Left cardiac atrium (tissue), 4 donors: Measurements from ENCODE around the gene OR10J1. TPM values are rescaled to one million over a fixed set of nuclear protein-coding genes. Genes with fewer than 3 reads are reported as not detected.

Source experiments
- ATAC-seq, 2 donors: fragments of 200-7000 bp; cut with Tn5 transposase; one replicate each; pipeline ENCODE4 v1.9.1; 2020; ENCODE audit warnings: mild to moderate bottlenecking in 2 of 2, moderate library complexity in 2 of 2
- DNase-seq: peaks from one replicate; pipeline ENCODE4 v3.0.0-alpha.2; 2020
- intact Hi-C, 2 donors: fragments of 100-400 bp; cut with DNase I; formaldehyde crosslinking; loops; one replicate each; pipeline versions ENCODE4 v1.14.1 to v1.15.1; 2022 to 2023
- total RNA-seq, 2 donors: library from RNA; stranded (reverse); fragmentation: NEBNext Ultra II Directional; extraction: Animal tissue kit (Norgen Biotek cat#: 25700); gene quantifications; one replicate each; pipeline ENCODE4 v1.2.1, GENCODE V29; 2021
- donor health status: DM: no; HTN: yes; CAD: no.
- donor health status: DM: no; HTN: yes; CAD: no; lungs with severe emphysema.
- donor health status: DM: yes; HTN: yes; CAD: no.
- donor health status: Dilated cardiomyopathy.

Gene OR10J1
- total RNA-seq, 2 donors from 2014 or later, result not detected

GRCh38 chr1:159473335-159473734, 33.8 kb downstream of the OR10J1 start:
- peak in 1 of 2 donors; percentile 29 for ATAC-seq
- intact Hi-C loops, result no loop called here
- no peak for DNase-seq

GRCh38 chr1:159474926-159475325, 35.4 kb downstream of the OR10J1 start:
- no peak for ATAC-seq
- intact Hi-C loops, result no loop called here
- DNase-seq, result no peak

- no peak for ATAC-seq
- DNase-seq, result no peak
- intact Hi-C loops, result no loop called here
Observed at GRCh38 chr1:159483501-159483900, 44.0 kb downstream of the OR10J1 start.

Other genes with a start within 250 kb of the OR10J1 start
- 10 to 100 TPM; 38.0 to 66.9 TPM for gene ACKR1, start 234.8 kb upstream of the OR10J1 start, total RNA-seq
- gene FCER1A, start 137.4 kb upstream of the OR10J1 start, total RNA-seq, result under 1 TPM; 0.34 to 0.94 TPM
- not detected for gene OR10J4, start 7.5 kb upstream of the OR10J1 start, total RNA-seq
- not detected for gene OR10J5, start 96.3 kb downstream of the OR10J1 start, total RNA-seq
- not detected for gene APCS, start 148.1 kb downstream of the OR10J1 start, total RNA-seq